ENCODE data around the gene INTU.
"Not testable (repeated sequence)": the region's sequence is repeated elsewhere in the genome, so short reads cannot be mapped to it uniquely, and the experiment has no call there.

INTU gene

GRCh38 chr4:127634181-127634580 lies 1.4 kb downstream of the INTU start:
- no peak for DNase-seq
- intact Hi-C loops (cut with DNase I), result no loop called here

- no peak for DNase-seq
- intact Hi-C loops (cut with DNase I), result no loop called here
Observed at GRCh38 chr4:127641524-127641923, 8.8 kb downstream of the INTU start.

GRCh38 chr4:127642169-127642568 lies 9.4 kb downstream of the INTU start:
- intact Hi-C loops (cut with DNase I), result no loop called here
- no peak for DNase-seq

- intact Hi-C loops (cut with DNase I), result no loop called here
- peak in 1 of 42 donors; percentile 31 for DNase-seq
Observed at GRCh38 chr4:127643791-127644190, 11.0 kb downstream of the INTU start.

- intact Hi-C loops (cut with DNase I), result no loop called here
- DNase-seq, result no peak
Observed at GRCh38 chr4:127648061-127648460, 15.3 kb downstream of the INTU start.

- intact Hi-C loops (cut with DNase I), result not testable (repeated sequence)
Observed at GRCh38 chr4:127655590-127655989, 22.8 kb downstream of the INTU start.

GRCh38 chr4:127656047-127656680 lies 23.4 kb downstream of the INTU start:
- intact Hi-C loops (cut with DNase I), result no loop called here
- no peak for DNase-seq

More at GRCh38 chr4:127655590-127655989, 22.8 kb downstream of the INTU start:
- DNase-seq, result not testable (repeated sequence)

GRCh38 chr4:127660284-127660885 lies 27.6 kb downstream of the INTU start:
- DNase-seq, result no peak
- intact Hi-C loops (cut with DNase I), result no loop called here

GRCh38 chr4:127667116-127667515 lies 34.4 kb downstream of the INTU start:
- intact Hi-C loops (cut with DNase I), result no loop called here

GRCh38 chr4:127667772-127668171 lies 35.0 kb downstream of the INTU start:
- intact Hi-C loops (cut with DNase I), result no loop called here
- no peak for DNase-seq

More at GRCh38 chr4:127667116-127667515, 34.4 kb downstream of the INTU start:
- no peak for DNase-seq

- DNase-seq, result no peak
- intact Hi-C loops (cut with DNase I), result no loop called here
Observed at GRCh38 chr4:127668770-127669169, 36.0 kb downstream of the INTU start.

- DNase-seq, result no peak
- intact Hi-C loops (cut with DNase I), result no loop called here
Observed at GRCh38 chr4:127669691-127670090, 36.9 kb downstream of the INTU start.

- intact Hi-C loops (cut with DNase I), result no loop called here
- no peak for DNase-seq
Observed at GRCh38 chr4:127672111-127672510, 39.4 kb downstream of the INTU start.

- intact Hi-C loops (cut with DNase I), result no loop called here
- DNase-seq, result no peak
Observed at GRCh38 chr4:127685292-127685691, 52.5 kb downstream of the INTU start.

GRCh38 chr4:127686658-127687057 lies 53.9 kb downstream of the INTU start:
- intact Hi-C loops (cut with DNase I), result no loop called here

GRCh38 chr4:127687580-127687979 lies 54.8 kb downstream of the INTU start:
- no peak for DNase-seq
- intact Hi-C loops (cut with DNase I), result no loop called here

More at GRCh38 chr4:127686658-127687057, 53.9 kb downstream of the INTU start:
- no peak for DNase-seq

- peak in 17 of 42 donors; percentile 2 to 56 (median 25) for DNase-seq
- intact Hi-C loops (cut with DNase I), result no loop called here
Observed at GRCh38 chr4:127698789-127699200, 66.0 kb downstream of the INTU start.

- intact Hi-C loops (cut with DNase I), result no loop called here
- peak in 2 of 42 donors; percentile 2 to 43 for DNase-seq
Observed at GRCh38 chr4:127708985-127709384, 76.2 kb downstream of the INTU start.

GRCh38 chr4:127709456-127709855 lies 76.7 kb downstream of the INTU start:
- intact Hi-C loops (cut with DNase I), result no loop called here
- DNase-seq, result no peak

GRCh38 chr4:127730142-127730913 lies 97.6 kb downstream of the INTU start, which contains the start of gene SLC25A31:
Gene SLC25A31, plus strand, starts transcription at chr4:127730400. Its CDS starts 146 bp downstream, at chr4:127730546.
- DNase-seq, result no peak
- intact Hi-C loops (cut with DNase I), result loop anchor here (5.0 kb wide), 1 partner anchor 128 kb away; no protein-coding TSS in a partner anchor

Data from head of caudate nucleus (tissue), 42 donors.